HCT116 (cell line): ENCODE data around the gene PRR36.

Experiments
- EGR1 ChIP-seq: IDR thresholded peaks from 2 replicates; pipeline ENCODE4 v1.6.1; 2012; ENCODE audit warnings: low read depth
- EZH2 ChIP-seq: fragments of 200-600 bp; sonication (generic); IDR thresholded peaks from 2 replicates; pipeline ENCODE4 v1.6.1; 2017; ENCODE audit warnings: antibody characterized with exemption, mixed run types
- POLR2A ChIP-seq: IDR thresholded peaks from 2 replicates; pipeline ENCODE4 v1.7.0; 2011; ENCODE audit warnings: borderline replicate concordance; ENCODE audit not compliant: insufficient read depth, insufficient read length; ENCODE audit errors: extremely low read depth
- POLR2AphosphoS5 ChIP-seq: IDR thresholded peaks from 2 replicates; pipeline ENCODE4 v1.6.1; 2011; ENCODE audit warnings: mild to moderate bottlenecking, low read depth, low read length, moderate library complexity
- RAD21 ChIP-seq: IDR thresholded peaks from 2 replicates; pipeline ENCODE4 v1.6.1; 2012; ENCODE audit warnings: low read depth, mild to moderate bottlenecking
- YY1 ChIP-seq: IDR thresholded peaks from 2 replicates; pipeline ENCODE4 v1.6.1; 2011; ENCODE audit warnings: low read length, low read depth, moderate library complexity, mild to moderate bottlenecking; ENCODE audit not compliant: insufficient replicate concordance; ENCODE audit errors: extremely low read depth
- ZFX ChIP-seq: fragments of 450-650 bp; IDR thresholded peaks from 2 replicates; pipeline ENCODE4 v1.6.1; 2017
- TF ChIP-seq, protein P1 (sequence below), 3 experiments: fragments of 200-600 bp in 1 of 3; sonication (generic) in 1 of 3; IDR thresholded peaks in 2 of 3; conservative IDR thresholded peaks in 1 of 3; 2 replicates each; pipeline ENCODE4 v1.5.1; 2012 to 2017; ENCODE audit warnings: low read depth in 2 of 3, low read length in 2 of 3, antibody characterized with exemption in 1 of 3, borderline replicate concordance in 1 of 3, control low read depth in 1 of 3, mild to moderate bottlenecking in 1 of 3, mixed read lengths in 1 of 3, mixed run types in 1 of 3, moderate library complexity in 1 of 3; ENCODE audit not compliant: insufficient read depth in 1 of 3

DNA sequence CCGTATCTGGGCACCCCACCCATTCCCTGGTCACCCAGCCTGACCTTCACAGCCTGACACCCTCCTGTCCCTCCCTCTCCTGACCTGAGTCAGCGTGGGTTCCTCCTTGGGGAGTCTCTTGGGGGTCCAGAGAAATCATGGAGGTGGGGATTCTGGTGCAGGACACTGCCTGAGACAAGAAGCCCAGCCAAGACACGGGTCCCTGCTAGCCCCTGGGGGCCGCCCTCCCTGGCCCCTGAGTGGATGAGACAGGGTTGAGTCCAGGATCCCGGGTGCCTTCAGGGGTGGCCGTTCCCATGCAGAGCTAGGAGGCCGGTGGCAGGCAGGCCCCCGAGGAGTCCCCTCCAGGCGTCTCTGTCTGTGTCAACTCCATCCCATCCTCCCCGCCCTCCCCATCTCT is 31.1 kb upstream of the PRR36 start:
- TF ChIP-seq, protein P1, sequence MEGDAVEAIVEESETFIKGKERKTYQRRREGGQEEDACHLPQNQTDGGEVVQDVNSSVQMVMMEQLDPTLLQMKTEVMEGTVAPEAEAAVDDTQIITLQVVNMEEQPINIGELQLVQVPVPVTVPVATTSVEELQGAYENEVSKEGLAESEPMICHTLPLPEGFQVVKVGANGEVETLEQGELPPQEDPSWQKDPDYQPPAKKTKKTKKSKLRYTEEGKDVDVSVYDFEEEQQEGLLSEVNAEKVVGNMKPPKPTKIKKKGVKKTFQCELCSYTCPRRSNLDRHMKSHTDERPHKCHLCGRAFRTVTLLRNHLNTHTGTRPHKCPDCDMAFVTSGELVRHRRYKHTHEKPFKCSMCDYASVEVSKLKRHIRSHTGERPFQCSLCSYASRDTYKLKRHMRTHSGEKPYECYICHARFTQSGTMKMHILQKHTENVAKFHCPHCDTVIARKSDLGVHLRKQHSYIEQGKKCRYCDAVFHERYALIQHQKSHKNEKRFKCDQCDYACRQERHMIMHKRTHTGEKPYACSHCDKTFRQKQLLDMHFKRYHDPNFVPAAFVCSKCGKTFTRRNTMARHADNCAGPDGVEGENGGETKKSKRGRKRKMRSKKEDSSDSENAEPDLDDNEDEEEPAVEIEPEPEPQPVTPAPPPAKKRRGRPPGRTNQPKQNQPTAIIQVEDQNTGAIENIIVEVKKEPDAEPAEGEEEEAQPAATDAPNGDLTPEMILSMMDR (IDR thresholded peaks at IDR 0.05 in 2 of 3, conservative IDR thresholded peaks at IDR 0.05 in 1 of 3; ENCODE audit: borderline replicate concordance in 1 of 3, insufficient read depth in 1 of 3, low read depth in 2 of 3, low read length in 2 of 3): no peak
- TF ChIP-seq YY1: no peak
- no peak for TF ChIP-seq POLR2AphosphoS5
- no peak for TF ChIP-seq EGR1
- TF ChIP-seq EZH2: no peak
- no peak for TF ChIP-seq ZFX
- TF ChIP-seq RAD21: no peak
- TF ChIP-seq POLR2A: no peak
